Esophagus muscularis mucosa (tissue), 3 donors: ENCODE data around the gene ARL11.

Experiments used
- CTCF ChIP-seq, 3 experiments: fragments of 200-600 bp in 2 of 3; fragments of 450-650 bp in 1 of 3; sonication (generic) in 2 of 3; IDR thresholded peaks; one replicate each; pipeline ENCODE4 v1.5.1; 2017 to 2019; ENCODE audit warnings: antibody characterized with exemption in 3 of 3, mild to moderate bottlenecking in 2 of 3, moderate library complexity in 1 of 3
- POLR2AphosphoS5 ChIP-seq, 2 donors: sonication (generic); formaldehyde crosslinking; IDR thresholded peaks; one replicate each; pipeline ENCODE4 v1.6.1; 2017; ENCODE audit warnings: antibody characterized with exemption in 2 of 2

DNA sequence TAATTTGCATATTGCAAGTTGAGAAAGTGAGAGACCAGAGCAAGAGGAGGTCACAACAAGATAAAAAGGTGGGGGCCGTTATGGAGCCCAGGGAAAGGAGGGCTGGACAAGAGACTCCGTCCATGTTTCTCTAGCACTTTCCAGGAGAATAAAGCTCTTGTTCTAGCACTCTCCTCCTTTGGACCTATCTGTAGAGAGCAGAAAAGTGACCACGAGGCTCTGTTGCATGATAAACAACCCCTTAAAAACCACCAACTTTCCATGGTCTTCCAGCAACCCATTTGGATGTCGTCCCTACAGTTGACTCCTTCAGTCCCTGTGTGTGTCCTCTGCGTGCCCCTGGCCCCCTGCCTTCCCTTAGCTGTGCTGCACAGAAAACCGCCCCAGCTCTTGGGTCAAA is 4.1 kb upstream of the ARL11 start:
- TF ChIP-seq CTCF (IDR thresholded peaks at IDR 0.05) = no peak
- TF ChIP-seq POLR2AphosphoS5 (IDR thresholded peaks at IDR 0.05) = no peak
